ENCODE results near the gene MLEC. TPM values are rescaled to one million over a fixed set of nuclear protein-coding genes. Genes with fewer than 3 reads are reported as not detected.

Gene MLEC
- total and polyA plus RNA-seq, 11 donors = 39.2 to 150 (median 117) TPM

DNA sequence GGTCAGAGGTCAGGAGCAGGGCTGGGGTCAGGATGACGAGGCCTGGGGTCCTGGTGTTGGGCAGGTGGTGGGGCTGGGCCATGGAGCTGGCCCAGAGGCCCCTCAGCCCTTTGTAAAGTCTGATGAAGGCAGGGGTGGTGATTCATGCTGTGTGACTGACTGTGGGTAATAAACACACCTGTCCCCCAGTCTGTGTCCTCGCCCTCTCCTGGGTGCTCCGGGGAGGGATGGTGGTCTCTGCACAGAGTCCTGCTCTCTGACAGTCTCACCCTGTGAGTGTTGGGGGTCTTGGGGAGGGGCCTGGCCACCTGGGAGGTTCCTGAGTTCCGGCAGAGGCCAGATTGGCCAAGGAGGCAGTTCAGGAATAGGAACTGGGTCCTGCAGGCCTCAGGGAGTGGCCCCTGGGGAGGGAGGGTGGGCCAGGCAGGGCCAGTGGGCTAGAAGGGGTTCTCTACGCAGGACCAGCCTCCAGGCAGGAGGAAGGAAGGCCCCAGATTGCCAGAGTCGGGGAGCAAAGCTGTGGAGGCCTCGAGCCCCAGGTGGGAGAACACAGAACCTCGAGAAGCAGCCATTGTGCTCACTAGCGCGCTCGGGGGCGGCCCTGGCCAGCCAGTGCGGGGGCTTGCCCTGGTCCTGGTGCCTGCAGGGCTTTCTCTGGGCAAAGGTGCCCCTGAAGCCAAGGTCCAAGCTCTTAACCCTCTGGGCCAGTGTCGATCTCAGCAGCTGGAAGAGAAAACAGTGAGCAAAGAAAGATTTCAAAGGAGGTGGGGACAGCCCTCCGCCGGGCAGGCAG is 53.1 kb downstream of the MLEC start:
- intact Hi-C loops (cut with DNase I) = loop anchor here in 1 of 10 donors (10.0 kb wide), 1 partner anchor 235 kb away; the partner anchor contains the start of gene HNF1A
- peak in 1 of 4 donors; percentile 10 for ATAC-seq
- Histone ChIP-seq H3K36me3 (peaks cover 0 to 36% (median 15%) of the 10 kb centered on the region in 9 donors), H3K4me1 (no peaks in the 10 kb centered on the region), H3K27me3 (no peaks in the 10 kb centered on the region), H3K27ac (no peak overlapping the region), H3K9me3 (no peaks in the 10 kb centered on the region), H3K4me3 (no peak overlapping the region)
- TF ChIP-seq, protein P1, sequence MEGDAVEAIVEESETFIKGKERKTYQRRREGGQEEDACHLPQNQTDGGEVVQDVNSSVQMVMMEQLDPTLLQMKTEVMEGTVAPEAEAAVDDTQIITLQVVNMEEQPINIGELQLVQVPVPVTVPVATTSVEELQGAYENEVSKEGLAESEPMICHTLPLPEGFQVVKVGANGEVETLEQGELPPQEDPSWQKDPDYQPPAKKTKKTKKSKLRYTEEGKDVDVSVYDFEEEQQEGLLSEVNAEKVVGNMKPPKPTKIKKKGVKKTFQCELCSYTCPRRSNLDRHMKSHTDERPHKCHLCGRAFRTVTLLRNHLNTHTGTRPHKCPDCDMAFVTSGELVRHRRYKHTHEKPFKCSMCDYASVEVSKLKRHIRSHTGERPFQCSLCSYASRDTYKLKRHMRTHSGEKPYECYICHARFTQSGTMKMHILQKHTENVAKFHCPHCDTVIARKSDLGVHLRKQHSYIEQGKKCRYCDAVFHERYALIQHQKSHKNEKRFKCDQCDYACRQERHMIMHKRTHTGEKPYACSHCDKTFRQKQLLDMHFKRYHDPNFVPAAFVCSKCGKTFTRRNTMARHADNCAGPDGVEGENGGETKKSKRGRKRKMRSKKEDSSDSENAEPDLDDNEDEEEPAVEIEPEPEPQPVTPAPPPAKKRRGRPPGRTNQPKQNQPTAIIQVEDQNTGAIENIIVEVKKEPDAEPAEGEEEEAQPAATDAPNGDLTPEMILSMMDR (IDR thresholded peaks at IDR 0.05) = no peak
- TF ChIP-seq POLR2A (IDR thresholded peaks at IDR 0.05) = no peak
- DNase-seq = no peak
- WGBS, 4 donors = 83 to 88% (median 86%) methylated on average over 11 to 16 of the region's 16 CpGs

DNA sequence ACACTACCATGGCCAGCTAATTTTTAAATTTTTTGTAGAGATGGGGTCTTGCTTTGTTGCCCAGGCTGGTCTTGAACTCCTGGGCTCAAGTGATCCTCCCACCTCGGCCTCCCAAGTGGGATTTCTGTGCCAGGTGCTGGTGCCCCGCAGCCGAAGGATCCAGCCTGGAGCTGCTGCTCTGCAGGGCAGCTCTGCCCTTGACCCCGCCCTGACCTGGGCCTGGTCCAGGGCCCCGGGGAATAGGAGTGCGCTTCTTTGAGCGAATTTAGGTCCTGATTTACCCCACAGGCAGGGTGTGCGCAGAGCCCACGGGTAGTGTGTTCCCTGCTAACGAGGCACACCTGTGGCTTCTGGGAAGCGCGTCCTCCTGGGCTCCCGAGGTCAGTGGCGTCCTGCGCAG is 53.9 kb downstream of the MLEC start:
- no peak for DNase-seq
- no peak overlapping the region for H3K27ac ChIP-seq
- no peak for ATAC-seq
- peaks cover 0 to 36% (median 15%) of the 10 kb centered on the region in 9 donors for H3K36me3 ChIP-seq
- H3K27me3 ChIP-seq = no peaks in the 10 kb centered on the region
- no peaks in the 10 kb centered on the region for H3K4me1 ChIP-seq
- TF ChIP-seq, protein P1 (IDR thresholded peaks at IDR 0.05) = no peak
- no peak for TF ChIP-seq POLR2A (IDR thresholded peaks at IDR 0.05)
- no peak overlapping the region for H3K4me3 ChIP-seq
- intact Hi-C loops (cut with DNase I) = loop anchor here in 1 of 10 donors (10.0 kb wide), 1 partner anchor 234 kb away; the partner anchor contains the start of gene HNF1A
- 88 to 95% (median 91%) methylated on average over 11 to 15 of the region's 15 CpGs for WGBS, 4 donors
- H3K9me3 ChIP-seq = no peaks in the 10 kb centered on the region

DNA sequence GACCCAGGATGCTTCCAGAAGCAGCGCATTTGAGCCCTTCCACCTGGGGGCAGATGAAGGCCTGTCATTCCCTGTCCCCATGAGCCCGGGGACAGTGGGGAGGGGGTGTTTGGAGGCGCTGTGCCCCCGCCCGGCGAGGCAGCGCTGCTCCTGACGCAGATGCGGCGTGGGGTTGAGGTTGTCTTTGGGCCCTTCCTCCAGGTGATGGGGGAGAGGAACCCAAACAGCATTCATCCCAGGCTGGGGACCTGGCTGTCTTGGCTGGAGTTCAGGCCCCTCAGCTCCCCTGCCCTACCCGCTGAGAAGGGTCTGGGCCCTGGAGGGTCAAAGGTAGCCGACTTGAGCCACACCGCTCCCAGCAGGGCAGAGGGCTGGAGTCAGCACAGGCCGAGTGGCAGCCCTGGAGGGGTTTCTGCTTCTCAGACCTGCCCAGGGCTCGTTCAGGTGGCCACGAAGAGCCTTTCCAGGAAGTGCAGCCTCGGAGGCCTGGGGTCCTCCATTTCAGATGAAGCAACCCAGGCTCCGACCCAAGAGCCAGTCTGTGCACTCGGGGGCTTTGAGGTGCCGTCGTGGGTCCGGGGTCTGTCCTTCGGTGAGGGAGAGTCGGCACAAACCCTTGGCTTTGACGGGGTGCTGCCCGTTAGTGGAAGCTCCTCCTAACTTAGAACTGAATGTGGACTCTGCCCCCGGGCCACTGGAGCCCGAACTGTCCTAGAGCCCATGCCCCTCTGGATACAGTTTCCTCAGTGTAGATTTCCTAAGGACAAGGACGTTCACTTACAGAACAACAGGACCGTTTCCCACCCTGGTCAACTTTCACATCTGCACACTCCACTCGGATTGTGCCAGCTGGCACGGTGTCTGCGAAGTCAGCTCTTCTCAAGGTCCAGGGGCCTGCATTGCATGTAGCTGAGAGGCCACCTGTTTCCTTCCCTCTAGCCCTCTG is 54.8 kb downstream of the MLEC start:
- peaks cover 0 to 36% (median 15%) of the 10 kb centered on the region in 9 donors for H3K36me3 ChIP-seq
- no peak for TF ChIP-seq POLR2A (IDR thresholded peaks at IDR 0.05)
- TF ChIP-seq, protein P1 (IDR thresholded peaks at IDR 0.05) = no peak
- H3K4me1 ChIP-seq = no peaks in the 10 kb centered on the region
- no peak overlapping the region for H3K27ac ChIP-seq
- no peak overlapping the region for H3K4me3 ChIP-seq
- H3K9me3 ChIP-seq = no peaks in the 10 kb centered on the region
- no peak for DNase-seq
- peak; percentile 11 to 47 (median 22) for ATAC-seq
- H3K27me3 ChIP-seq = no peaks in the 10 kb centered on the region
- intact Hi-C loops (cut with DNase I) = loop anchor here in 1 of 10 donors (10.0 kb wide), 1 partner anchor 233 kb away; the partner anchor contains the start of gene HNF1A
- WGBS, 4 donors = 77 to 85% (median 81%) methylated on average over 21 to 33 of the region's 33 CpGs
